GM18520 (cell line): ENCODE measurements around the gene MINDY2.
"Not testable (repeated sequence)": the region's sequence is repeated elsewhere in the genome, so short reads cannot be mapped to it uniquely, and the experiment has no call there.

ENCODE experiments used
- ATAC-seq: cut with Tn5 transposase; IDR thresholded peaks from one replicate; pipeline ENCODE4 v1.9.1; 2021; ENCODE audit not compliant: unreplicated experiment

MINDY2 gene

GRCh38 chr15:58880320-58880719, 109.2 kb downstream of the MINDY2 start:
- ATAC-seq, result no peak

- no peak for ATAC-seq
Measured at GRCh38 chr15:58882243-58882642, 111.1 kb downstream of the MINDY2 start.

DNA sequence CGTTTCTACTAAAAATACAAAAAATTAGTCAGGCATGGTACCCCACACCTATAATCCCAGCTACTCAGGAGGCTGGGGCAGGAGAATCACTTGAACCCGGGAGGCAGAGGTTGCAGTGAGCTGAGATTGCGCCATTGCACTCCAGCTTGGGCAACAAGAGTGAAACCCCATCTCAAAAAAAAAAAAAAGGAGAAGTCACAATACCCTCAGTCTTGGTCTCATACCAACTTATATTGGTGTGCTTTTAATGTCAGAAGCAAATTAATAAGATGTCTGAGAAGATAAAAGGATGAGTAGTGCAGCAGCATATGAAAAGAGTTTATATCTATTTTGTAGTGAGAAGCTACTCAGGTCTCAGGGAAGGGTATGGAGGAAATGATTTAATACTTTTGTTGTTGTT, 112.8 kb downstream of the MINDY2 start:
- not testable (repeated sequence) for ATAC-seq

DNA sequence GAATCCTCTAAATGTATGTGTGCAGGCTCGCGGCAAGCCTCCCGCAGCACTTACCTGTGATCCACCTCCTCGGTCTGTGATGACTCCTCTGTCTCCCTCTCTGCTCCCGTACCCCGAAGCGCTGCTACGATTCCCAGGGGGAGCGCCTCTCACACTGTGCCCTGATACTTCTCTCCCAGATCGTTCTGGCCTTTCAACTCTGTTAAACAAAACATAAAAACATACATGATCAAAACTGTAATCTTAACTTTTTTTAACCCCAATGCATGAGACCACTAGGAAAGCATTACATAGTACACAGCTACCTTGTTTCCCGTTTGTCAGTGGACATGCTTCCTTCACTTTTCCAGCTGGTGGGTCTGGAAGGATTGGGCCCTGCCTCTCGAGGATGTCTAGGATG, 115.8 kb downstream of the MINDY2 start:
- no peak for ATAC-seq

- ATAC-seq, result no peak
Measured at GRCh38 chr15:58889363-58889762, 118.3 kb downstream of the MINDY2 start.

GRCh38 chr15:58898150-58898680, 127.1 kb downstream of the MINDY2 start:
- ATAC-seq, result no peak

GRCh38 chr15:58900631-58901030, 129.5 kb downstream of the MINDY2 start:
- no peak for ATAC-seq

- no peak for ATAC-seq
Measured at GRCh38 chr15:58908550-58909309, 137.6 kb downstream of the MINDY2 start.

- no peak for ATAC-seq
Measured at GRCh38 chr15:58909616-58910015, 138.5 kb downstream of the MINDY2 start.

DNA sequence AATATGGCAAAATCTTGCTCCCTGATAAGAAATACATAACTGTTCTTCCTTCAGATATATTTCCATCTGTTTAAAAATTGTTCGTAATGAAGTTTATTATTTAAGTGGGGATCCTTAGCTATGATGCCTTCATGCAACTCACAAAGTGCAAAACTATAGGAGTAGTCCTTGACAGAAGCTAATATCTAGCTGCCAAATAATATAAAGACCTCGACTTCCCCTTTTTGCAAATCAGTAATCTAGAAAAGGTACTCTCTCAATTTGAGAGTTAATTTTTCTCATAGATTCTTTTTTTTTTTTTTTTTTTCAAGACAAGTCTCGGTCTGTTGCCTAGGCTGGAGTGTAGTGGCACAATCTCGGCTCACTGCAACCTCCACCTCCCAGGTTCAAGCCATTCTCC, 139.4 kb downstream of the MINDY2 start:
- no peak for ATAC-seq
